ENCODE data around the gene IMP4.

The IMP4 gene

DNA sequence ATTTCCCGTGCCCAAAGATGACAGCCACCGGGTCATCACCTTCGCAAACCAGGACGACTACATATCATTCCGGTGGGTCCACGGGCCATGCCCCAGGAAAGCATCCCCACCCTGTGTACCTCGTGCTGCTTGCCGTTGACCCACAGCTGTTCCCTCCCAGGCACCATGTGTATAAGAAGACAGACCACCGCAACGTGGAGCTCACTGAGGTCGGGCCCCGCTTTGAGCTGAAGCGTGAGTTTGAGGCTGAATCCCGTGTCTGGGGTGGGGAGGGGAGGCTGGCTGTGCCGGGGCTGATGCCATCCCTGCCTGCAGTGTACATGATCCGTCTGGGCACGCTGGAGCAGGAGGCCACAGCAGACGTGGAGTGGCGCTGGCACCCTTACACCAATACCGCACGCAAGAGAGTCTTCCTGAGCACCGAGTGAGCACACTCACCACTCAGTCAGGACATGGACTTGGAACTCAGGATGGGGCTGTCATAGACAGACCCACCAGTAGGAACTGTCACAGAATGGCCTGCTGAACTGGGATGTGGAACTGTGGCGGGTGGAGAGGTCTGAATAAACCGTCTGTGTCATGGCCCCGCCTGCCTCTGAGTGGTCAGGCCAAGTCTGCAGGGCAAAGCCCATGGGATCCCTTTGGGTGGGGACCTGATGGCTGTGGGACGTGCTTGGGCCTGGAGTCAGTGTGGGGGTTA is 3.5 kb downstream of the IMP4 start:
- H2AFZ ChIP-seq (ENCODE audit: low read length): no peak overlapping the region
- no peaks in the 10 kb centered on the region for H3K27me3 ChIP-seq (replicated peaks; ENCODE audit: insufficient read depth, low read length)
- TF ChIP-seq EZH2phosphoT487 (IDR thresholded peaks at IDR 0.05; ENCODE audit: low read length) (no peak), EZH2 (optimal IDR thresholded peaks at IDR 0.05; ENCODE audit: low read depth, low read length) (no peak)
- TF ChIP-seq, protein P1, sequence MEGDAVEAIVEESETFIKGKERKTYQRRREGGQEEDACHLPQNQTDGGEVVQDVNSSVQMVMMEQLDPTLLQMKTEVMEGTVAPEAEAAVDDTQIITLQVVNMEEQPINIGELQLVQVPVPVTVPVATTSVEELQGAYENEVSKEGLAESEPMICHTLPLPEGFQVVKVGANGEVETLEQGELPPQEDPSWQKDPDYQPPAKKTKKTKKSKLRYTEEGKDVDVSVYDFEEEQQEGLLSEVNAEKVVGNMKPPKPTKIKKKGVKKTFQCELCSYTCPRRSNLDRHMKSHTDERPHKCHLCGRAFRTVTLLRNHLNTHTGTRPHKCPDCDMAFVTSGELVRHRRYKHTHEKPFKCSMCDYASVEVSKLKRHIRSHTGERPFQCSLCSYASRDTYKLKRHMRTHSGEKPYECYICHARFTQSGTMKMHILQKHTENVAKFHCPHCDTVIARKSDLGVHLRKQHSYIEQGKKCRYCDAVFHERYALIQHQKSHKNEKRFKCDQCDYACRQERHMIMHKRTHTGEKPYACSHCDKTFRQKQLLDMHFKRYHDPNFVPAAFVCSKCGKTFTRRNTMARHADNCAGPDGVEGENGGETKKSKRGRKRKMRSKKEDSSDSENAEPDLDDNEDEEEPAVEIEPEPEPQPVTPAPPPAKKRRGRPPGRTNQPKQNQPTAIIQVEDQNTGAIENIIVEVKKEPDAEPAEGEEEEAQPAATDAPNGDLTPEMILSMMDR (IDR thresholded peaks at IDR 0.05; ENCODE audit: low read length): no peak
- H3K9me2 ChIP-seq (replicated peaks; ENCODE audit: insufficient read depth, low read length): no peaks in the 10 kb centered on the region
- H3F3A ChIP-seq (ENCODE audit: insufficient read depth, low read length): peaks cover 11% of the 10 kb centered on the region; the same call in 1 of the 2 replicates
- H3K4me2 ChIP-seq (ENCODE audit: low read depth, low read length): no peak overlapping the region
- no peak for DNase-seq
- H3K9ac ChIP-seq (ENCODE audit: low read length): no peak overlapping the region
- no peaks in the 10 kb centered on the region for H3K9me3 ChIP-seq (replicated peaks; ENCODE audit: insufficient read depth, low read length)
- peaks cover 40% of the 10 kb centered on the region for H3K79me2 ChIP-seq (ENCODE audit: low read length)
- no peak overlapping the region for H3K4me3 ChIP-seq (ENCODE audit: low read length)
- no peak overlapping the region for H3K27ac ChIP-seq (ENCODE audit: low read length)
- H3K36me3 ChIP-seq (replicated peaks; ENCODE audit: insufficient read depth, low read length): peaks cover 10% of the 10 kb centered on the region
- H3K4me1 ChIP-seq (ENCODE audit: low read length): no peaks in the 10 kb centered on the region
- H4K20me1 ChIP-seq (ENCODE audit: insufficient read depth, low read length): no peaks in the 10 kb centered on the region

DNA sequence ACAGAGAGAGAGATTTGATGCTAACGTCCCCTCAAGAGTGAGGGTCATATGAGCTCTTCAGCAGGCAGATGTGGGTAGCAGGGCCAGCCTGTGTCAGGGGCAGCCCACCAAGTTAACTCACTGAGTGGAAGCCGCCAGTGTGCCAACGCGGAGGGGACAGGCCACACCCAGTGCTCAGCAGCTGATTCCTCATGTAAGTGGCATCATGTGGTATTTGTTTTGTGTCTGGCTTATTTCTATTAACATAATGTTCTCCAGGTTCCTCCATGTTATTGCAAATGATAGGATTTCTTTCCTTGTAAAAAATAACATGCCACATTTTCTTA is 4.0 kb downstream of the IMP4 start:
- no peak overlapping the region for H3K4me3 ChIP-seq (ENCODE audit: low read length)
- DNase-seq: no peak
- no peaks in the 10 kb centered on the region for H3K9me3 ChIP-seq (replicated peaks; ENCODE audit: insufficient read depth, low read length)
- H3F3A ChIP-seq (ENCODE audit: insufficient read depth, low read length): peaks cover 11% of the 10 kb centered on the region; the same call in 1 of the 2 replicates
- TF ChIP-seq, protein P1 (IDR thresholded peaks at IDR 0.05; ENCODE audit: low read length): no peak
- TF ChIP-seq EZH2 (optimal IDR thresholded peaks at IDR 0.05; ENCODE audit: low read depth, low read length) (no peak), EZH2phosphoT487 (IDR thresholded peaks at IDR 0.05; ENCODE audit: low read length) (no peak)
- H3K27me3 ChIP-seq (replicated peaks; ENCODE audit: insufficient read depth, low read length): no peaks in the 10 kb centered on the region
- no peaks in the 10 kb centered on the region for H3K9me2 ChIP-seq (replicated peaks; ENCODE audit: insufficient read depth, low read length)
- H3K4me2 ChIP-seq (ENCODE audit: low read depth, low read length): no peak overlapping the region
- H3K27ac ChIP-seq (ENCODE audit: low read length): no peak overlapping the region
- no peak overlapping the region for H3K9ac ChIP-seq (ENCODE audit: low read length)
- peaks cover 4% of the 10 kb centered on the region; the same call in 1 of the 2 replicates for H3K4me1 ChIP-seq (ENCODE audit: low read length)
- no peaks in the 10 kb centered on the region for H4K20me1 ChIP-seq (ENCODE audit: insufficient read depth, low read length)
- peaks cover 10% of the 10 kb centered on the region for H3K36me3 ChIP-seq (replicated peaks; ENCODE audit: insufficient read depth, low read length)
- no peak overlapping the region for H2AFZ ChIP-seq (ENCODE audit: low read length)
- peaks cover 40% of the 10 kb centered on the region for H3K79me2 ChIP-seq (ENCODE audit: low read length)

GRCh38 chr2:130347220-130347925 is 4.7 kb downstream of the IMP4 start:
- H3K9me3 ChIP-seq (replicated peaks; ENCODE audit: insufficient read depth, low read length): no peaks in the 10 kb centered on the region
- no peaks in the 10 kb centered on the region for H3K27me3 ChIP-seq (replicated peaks; ENCODE audit: insufficient read depth, low read length)
- peaks cover 8% of the 10 kb centered on the region; the same call in 1 of the 2 replicates for H3F3A ChIP-seq (ENCODE audit: insufficient read depth, low read length)
- H3K79me2 ChIP-seq (ENCODE audit: low read length): peaks cover 40% of the 10 kb centered on the region
- no peaks in the 10 kb centered on the region for H4K20me1 ChIP-seq (ENCODE audit: insufficient read depth, low read length)
- no peak for DNase-seq
- no peak overlapping the region for H2AFZ ChIP-seq (ENCODE audit: low read length)
- peaks cover 10% of the 10 kb centered on the region for H3K36me3 ChIP-seq (replicated peaks; ENCODE audit: insufficient read depth, low read length)
- H3K4me3 ChIP-seq (ENCODE audit: low read length): no peak overlapping the region
- H3K4me1 ChIP-seq (ENCODE audit: low read length): peaks cover 4% of the 10 kb centered on the region; the same call in 1 of the 2 replicates
- H3K27ac ChIP-seq (ENCODE audit: low read length): no peak overlapping the region
- H3K4me2 ChIP-seq (ENCODE audit: low read depth, low read length): no peak overlapping the region
- no peak for TF ChIP-seq EZH2phosphoT487 (IDR thresholded peaks at IDR 0.05; ENCODE audit: low read length)
- TF ChIP-seq, protein P1 (IDR thresholded peaks at IDR 0.05; ENCODE audit: low read length): no peak
- no peak overlapping the region for H3K9ac ChIP-seq (ENCODE audit: low read length)
- H3K9me2 ChIP-seq (replicated peaks; ENCODE audit: insufficient read depth, low read length): no peaks in the 10 kb centered on the region
